AML-193 (cell line): ENCODE data around the gene RPS27L.

ENCODE experiments used
- DNase-seq, 2 experiments: peaks; one replicate each; lab custom pipeline; 2025; lab: John Stamatoyannopoulos, UW

RPS27L gene

DNA sequence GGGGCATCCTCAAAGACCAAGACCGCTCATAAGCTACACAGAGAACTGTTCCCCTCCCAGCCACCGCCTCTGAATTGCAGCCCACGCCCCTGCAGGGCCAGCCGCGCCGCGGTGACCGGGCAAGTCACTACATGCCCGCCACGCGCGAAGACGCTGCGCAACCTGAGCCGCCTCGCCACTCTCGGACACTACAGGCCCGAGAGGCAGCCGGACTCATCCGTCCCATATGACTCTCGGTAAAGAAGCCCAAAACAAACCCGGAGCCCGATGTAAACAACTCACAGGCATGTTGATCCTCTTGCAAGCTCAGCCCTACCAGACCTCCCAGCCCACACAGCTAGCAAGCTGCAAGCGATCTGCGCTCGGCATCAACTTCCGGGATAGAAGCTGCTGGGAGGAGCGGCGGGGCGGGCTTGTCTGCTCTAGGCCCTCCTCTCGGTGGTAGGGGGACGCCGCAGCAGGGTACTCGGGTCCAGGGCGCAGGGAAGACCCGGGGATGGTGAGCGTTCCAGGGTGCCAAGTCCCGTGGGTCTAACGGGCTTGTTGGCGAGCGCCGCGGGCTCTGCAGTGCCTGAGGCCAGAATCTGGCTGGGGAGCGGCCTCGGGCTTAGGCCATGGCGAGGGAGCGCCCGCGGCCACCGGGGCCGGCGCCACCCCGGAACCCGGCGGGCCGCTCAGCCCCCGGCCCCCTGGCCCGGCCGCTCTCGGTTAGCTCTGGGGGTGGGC, at the start of gene RPS27L:
Gene RPS27L, minus strand, starts transcription at position 360 of the 726 bp plus-strand sequence. Its CDS starts 72 bp downstream, at position 288.
- DNase-seq = peak; percentile 73

GRCh38 chr15:63206079-63206478, 48.8 kb upstream of the RPS27L start:
- no peak for DNase-seq

DNA sequence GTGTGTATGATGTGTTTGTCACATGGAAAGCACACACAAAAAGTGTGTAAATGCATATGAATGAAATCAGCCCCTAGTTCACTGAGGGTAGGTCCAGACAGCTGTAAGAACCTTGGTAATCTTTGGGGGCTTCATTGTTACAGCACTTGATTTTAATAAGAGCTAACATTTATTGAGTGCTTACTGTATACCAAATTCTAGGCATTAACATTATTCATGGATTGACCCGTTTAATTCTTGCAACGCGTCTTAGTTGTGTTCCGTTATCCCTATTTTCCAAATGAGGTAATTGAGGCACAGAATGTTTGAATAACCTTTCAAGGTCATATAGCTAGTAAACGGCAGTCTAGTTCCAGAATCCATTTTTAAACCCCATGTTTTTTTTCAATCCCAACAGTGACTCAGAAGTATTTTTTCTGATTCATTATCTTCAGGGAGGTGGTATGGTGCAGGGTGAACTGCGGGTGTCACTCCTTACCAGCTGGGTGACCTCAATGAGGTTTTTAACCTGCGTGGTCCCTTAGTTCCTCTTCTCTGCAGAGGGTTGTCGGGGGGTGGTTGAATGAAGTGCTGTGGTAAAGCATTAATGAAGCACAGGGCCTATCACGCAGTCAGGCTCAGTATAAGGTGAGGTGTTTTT, 46.3 kb upstream of the RPS27L start:
- no peak for DNase-seq

- DNase-seq = no peak
These were observed 45.6 kb upstream of the RPS27L start for GRCh38 chr15:63202861-63203260.

DNA sequence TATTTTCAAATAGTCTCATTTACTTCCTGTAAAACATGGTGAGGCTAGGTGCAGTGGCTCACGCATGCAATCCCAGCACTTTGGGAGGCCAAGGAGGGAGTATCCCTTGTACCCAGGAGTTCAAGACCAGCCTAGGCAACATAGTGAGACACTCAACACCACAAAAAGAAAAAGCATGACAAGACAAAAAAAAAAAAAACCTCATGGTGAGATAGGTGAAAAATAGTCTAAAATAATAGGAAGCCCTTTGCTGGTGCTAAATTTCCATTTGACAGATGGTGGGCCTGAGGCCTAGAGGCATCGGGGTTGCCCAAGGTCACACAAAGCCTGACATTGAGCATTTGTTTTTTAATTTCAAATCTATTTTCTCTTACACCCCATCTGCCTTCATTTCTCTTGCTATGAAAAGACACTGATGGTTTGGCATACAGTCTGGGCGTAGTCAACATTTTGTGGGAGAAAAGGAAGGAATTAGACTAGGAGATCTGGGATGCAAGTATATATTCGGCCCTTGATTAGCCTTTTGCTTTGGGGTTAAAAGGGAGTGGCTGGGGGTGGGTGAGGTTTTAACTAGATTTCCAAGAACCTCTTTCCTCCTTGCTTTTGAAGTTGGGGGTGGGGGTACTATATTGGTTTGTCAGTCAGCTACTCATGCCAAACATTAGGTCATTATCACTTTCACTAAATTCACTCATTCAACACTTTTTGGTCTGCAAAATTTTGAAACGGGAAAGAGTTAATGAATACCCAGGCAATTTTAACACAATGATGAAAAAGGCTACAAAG, 43.4 kb upstream of the RPS27L start:
- DNase-seq = no peak

- no peak for DNase-seq
These were observed 41.3 kb upstream of the RPS27L start for GRCh38 chr15:63198371-63199250.

- no peak for DNase-seq
These were observed 40.3 kb upstream of the RPS27L start for GRCh38 chr15:63197626-63198025.

GRCh38 chr15:63196842-63197241, 39.6 kb upstream of the RPS27L start:
- no peak for DNase-seq

- DNase-seq = no peak
These were observed 38.3 kb upstream of the RPS27L start for GRCh38 chr15:63195569-63196015.

GRCh38 chr15:63194880-63195568, 37.7 kb upstream of the RPS27L start:
- no peak for DNase-seq

DNA sequence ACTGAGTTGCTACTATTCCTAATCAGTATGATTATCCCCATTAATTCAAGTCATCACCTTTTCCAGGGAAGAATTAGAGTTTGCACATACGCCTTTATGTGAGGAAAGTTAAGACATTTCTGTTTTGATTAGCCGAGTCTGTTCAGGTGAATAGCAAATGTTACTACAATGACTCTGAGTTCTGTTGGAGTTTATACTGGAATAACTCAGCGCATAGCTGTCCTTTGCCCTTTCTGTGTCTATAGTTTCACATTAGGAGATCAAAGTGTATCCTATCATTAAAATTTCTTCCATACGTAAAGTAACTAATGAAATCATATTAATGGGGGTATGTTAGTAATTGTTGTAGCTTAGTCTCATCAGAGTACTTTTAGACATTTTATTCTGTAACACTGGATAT, 37.0 kb upstream of the RPS27L start:
- DNase-seq = no peak

DNA sequence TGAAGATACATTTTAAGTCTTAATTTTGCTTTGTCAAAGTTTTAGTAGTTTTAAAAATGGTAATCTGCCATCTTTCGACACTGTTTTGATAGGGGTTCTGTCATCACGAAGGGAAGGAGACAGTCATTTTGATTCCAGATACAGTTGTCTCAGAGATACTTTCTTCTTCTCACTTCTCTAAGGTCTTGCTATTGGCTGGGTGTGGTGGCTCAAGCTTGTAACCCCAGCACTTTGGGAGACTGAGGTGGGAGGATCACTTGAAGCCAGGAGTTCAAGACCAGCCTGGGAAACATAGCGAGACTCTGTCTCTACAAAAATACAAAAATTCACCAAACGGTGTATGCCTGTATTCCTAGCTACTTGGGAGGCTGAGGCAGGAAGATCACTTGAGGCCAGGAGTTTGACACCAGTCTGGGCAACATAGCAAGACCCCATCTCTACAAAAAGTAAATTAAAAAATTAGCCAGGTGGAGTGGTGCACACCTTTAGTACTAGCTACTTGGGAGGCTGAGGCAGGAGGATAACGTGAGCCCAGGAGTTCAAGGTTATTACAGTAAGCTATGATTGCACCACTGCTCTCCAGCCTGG, 35.4 kb upstream of the RPS27L start:
- no peak for DNase-seq

DNA sequence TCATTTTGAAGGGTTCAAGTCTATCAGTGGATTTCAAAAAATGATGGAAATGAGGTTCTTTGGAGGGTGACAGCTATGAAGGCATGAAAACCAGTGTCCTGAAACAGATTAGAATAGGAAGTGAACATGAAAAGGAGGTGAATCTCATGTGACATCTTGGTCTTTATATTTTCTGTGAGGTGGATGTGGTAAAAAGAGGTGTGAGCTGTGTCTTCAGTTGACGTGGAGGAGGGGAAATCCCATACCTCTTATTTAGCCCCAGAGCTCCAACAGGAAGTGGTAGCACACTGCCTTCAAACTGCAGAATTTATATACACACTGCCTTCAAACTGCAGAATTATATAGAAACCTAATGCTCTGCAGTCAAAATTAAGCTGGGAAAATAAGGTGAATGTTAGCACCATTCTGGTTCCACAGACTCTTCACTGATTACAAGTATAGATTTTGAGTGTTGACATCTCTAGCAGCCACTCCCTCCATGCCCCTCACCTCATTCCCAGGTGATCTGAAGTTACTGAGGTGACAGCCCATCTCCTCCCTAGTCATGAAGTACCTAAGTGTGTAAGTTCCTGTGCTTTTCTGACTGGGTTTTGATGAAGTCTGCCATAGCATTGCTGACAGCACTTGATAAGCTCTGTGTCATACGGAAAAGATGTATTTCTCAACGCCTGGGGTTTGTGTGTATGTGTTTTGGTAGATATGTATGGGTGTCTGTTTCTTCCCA, 34.8 kb upstream of the RPS27L start:
- DNase-seq = peak in 1 of 2 experiments; percentile 3

DNA sequence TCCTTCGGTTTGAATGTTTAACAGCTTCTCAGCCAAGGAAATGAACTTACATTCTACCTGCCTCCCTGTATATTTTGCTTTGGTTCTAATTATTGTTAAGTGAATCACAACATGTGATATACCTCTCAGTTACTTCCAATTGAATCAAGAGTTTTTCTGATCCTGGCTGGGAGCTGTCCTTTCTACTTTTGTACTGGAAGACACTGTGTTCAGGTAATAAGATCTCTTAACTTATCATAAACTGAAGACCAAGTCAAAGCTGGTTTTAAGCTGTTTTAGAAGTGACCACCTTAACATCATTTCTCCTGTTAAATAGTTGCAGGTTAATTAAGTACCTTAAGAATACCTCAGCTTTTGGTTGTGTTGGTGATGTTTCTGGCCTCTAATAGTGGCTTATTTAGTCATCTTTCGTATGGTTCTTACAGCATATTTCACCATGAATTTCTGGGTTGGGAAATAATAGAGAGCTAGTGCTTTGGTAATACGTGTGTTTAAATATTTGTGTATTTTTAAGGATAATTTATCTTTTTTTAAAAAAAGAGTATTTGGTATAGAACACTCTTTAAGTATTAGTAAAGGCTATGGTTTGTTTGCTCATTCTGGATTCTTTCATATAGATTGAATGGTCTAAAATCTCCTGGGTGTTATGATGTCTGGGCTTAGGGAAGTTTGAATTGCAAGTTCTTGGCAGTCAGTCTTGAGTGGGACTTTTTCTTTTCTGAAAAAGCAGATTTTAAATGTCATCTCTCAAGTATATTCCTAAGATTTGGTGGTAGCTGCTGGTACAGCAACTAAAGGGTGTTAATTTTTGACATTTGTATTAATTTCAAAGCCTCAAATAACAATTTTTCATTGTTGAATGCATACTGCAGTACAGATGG, 33.7 kb upstream of the RPS27L start:
- DNase-seq = peak; percentile 33 to 34

- DNase-seq = peak; percentile 36 to 68
These were observed 32.9 kb upstream of the RPS27L start for GRCh38 chr15:63189941-63190768.

GRCh38 chr15:63188926-63189871, 31.9 kb upstream of the RPS27L start, which contains the start of gene RAB8B:
RAB8B (plus strand) TSS chr15:63189606; CDS start chr15:63189625, 19 bp downstream.
- DNase-seq = peak; percentile 89 to 91
